Pancreas (tissue), 10 donors: Measurements from ENCODE around the gene LAIR1. TPM values are rescaled to one million over a fixed set of nuclear protein-coding genes. Genes with fewer than 3 reads are reported as not detected.
"Not testable (repeated sequence)": the region's sequence is repeated elsewhere in the genome, so short reads cannot be mapped to it uniquely, and the experiment has no call there.

Experiments used
- ATAC-seq, 4 donors: fragments of 200-7000 bp; cut with Tn5 transposase; one replicate each; pipeline versions ENCODE4 v1.8.0 to v1.9.1; 2020; ENCODE audit warnings: mild to moderate bottlenecking in 4 of 4, moderate library complexity in 4 of 4
- DNase-seq, 6 donors: peaks; one replicate each; pipeline ENCODE4 v3.0.0-alpha.2; 2020
- FAIRE-seq: peaks from 2 replicates; lab custom pipeline; 2012; peaks lifted over from hg19 to GRCh38; lab: Jason Lieb, UNC
- H3K27ac ChIP-seq, 4 donors: fragments of 200-600 bp; sonication (generic); 1 replicate in 3 of 4; 2 replicates in 1 of 4; pipeline versions ENCODE4 v1.5.0 to v1.8.0; 2020
- H3K27me3 ChIP-seq, 4 donors: fragments of 200-600 bp; one replicate each; pipeline ENCODE4 v1.8.0; 2021
- H3K36me3 ChIP-seq, 3 donors: fragments of 200-600 bp; sonication (generic) in 1 of 3; one replicate each; pipeline versions ENCODE4 v1.5.0 to v1.8.0; 2020 to 2021
- H3K4me1 ChIP-seq, 3 donors: fragments of 200-600 bp; one replicate each; pipeline ENCODE4 v1.8.0; 2021
- H3K4me3 ChIP-seq, 4 donors: fragments of 200-600 bp; sonication (generic) in 2 of 4; one replicate each; pipeline versions ENCODE4 v1.5.0 to v1.8.0; 2020 to 2021
- H3K9me3 ChIP-seq, 4 donors: fragments of 200-600 bp; one replicate each; pipeline ENCODE4 v1.8.0; 2021
- WGBS, 2 donors: extraction: QIAGEN DNeasy Blood & Tissue Kit; methylation state at CpG; one replicate each; pipeline ENCODE4 v1.1.7; 2013; 5-methylcytosine and 5-hydroxymethylcytosine counted together
- intact Hi-C, 3 donors: fragments of 100-400 bp; cut with DNase I; formaldehyde crosslinking; loops; one replicate each; pipeline versions ENCODE4 v1.11.1 to v1.14.2; 2022
- polyA plus RNA-seq, 2 donors: library from polyadenylated mRNA; stranded (reverse); fragments of 200-250 nt; gene quantifications; one replicate each; pipeline ENCODE4 v1.2.3, GENCODE V29; 2013
- total RNA-seq, 6 donors: library from RNA; stranded (reverse); fragmentation: NEBNext Ultra II Directional in 4 of 6; extraction: Animal tissue kit (Norgen Biotek cat#: 25700) in 4 of 6; gene quantifications; one replicate each; pipeline versions ENCODE4 v1.2.1 to v1.2.4, GENCODE V29; 2021 to 2023
- TF ChIP-seq, protein P1 (sequence below), 4 donors: fragments of 200-600 bp; sonication (generic) in 3 of 4; IDR thresholded peaks; one replicate each; pipeline versions ENCODE4 v1.5.0 to v1.8.0; 2021; ENCODE audit warnings: antibody characterized with exemption in 4 of 4
- donor health status: healthy with polysubstance abuse.
- donor health status: DM: no; HTN: no; CAD: no; lungs with moderate emphysema.
- donor health status: DM: no; HTN: no; CAD: no.
- donor health status: control.
- donor health status: control.
- donor health status: Bipolar disorder and iron deficiency.
- donor health status: DM: yes; HTN: yes; CAD: no.
- donor health status: DM: no; HTN: no; CAD: no.
- donor health status: DM: no; HTN: no; CAD: no.
- donor health status: DM: yes; HTN: yes; CAD: no.

Gene LAIR1
- total and polyA plus RNA-seq, 8 donors = 0.69 to 33.1 (median 3.1) TPM

DNA sequence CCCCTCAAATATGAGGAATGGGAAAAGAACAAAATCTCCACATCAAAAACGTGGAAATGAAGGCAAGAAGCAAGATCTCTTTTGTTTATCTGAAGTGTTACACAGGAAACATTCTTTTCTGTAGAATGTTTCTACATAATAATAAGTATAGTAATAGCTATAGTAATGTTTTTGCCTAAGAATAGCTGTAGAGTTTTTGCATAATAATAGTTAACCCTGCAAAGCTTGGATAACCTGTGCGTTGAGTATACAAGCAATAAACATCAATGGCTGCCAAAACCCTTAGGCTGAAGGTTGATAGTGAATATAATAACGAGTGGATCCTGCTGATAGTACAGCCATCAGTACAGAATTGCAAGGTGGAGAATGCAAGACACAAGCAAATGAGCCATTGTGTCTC, 40.7 kb downstream of the LAIR1 start:
- Histone ChIP-seq H3K27ac (no peak overlapping the region), H3K4me1 (no peaks in the 10 kb centered on the region), H3K4me3 (no peak overlapping the region), H3K27me3 (peaks cover 0 to 9% (median 5%) of the 10 kb centered on the region in 4 donors), H3K36me3 (no peaks in the 10 kb centered on the region), H3K9me3 (no peaks in the 10 kb centered on the region)
- intact Hi-C loops = no loop called here
- ATAC-seq (no peak), FAIRE-seq (no peak), DNase-seq (no peak)
- 9 to 12% methylated on average over 3 of the region's 3 CpGs for WGBS, 2 donors
- TF ChIP-seq, protein P1, sequence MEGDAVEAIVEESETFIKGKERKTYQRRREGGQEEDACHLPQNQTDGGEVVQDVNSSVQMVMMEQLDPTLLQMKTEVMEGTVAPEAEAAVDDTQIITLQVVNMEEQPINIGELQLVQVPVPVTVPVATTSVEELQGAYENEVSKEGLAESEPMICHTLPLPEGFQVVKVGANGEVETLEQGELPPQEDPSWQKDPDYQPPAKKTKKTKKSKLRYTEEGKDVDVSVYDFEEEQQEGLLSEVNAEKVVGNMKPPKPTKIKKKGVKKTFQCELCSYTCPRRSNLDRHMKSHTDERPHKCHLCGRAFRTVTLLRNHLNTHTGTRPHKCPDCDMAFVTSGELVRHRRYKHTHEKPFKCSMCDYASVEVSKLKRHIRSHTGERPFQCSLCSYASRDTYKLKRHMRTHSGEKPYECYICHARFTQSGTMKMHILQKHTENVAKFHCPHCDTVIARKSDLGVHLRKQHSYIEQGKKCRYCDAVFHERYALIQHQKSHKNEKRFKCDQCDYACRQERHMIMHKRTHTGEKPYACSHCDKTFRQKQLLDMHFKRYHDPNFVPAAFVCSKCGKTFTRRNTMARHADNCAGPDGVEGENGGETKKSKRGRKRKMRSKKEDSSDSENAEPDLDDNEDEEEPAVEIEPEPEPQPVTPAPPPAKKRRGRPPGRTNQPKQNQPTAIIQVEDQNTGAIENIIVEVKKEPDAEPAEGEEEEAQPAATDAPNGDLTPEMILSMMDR (IDR thresholded peaks at IDR 0.05) = no peak

- H3K36me3 ChIP-seq, H3K4me1 ChIP-seq, H3K27ac ChIP-seq, H3K9me3 ChIP-seq, H3K4me3 ChIP-seq, FAIRE-seq, ATAC-seq, H3K27me3 ChIP-seq, DNase-seq, intact Hi-C loops: not testable (repeated sequence)
- WGBS, 2 donors = 20% methylated on average over 9 of the region's 13 CpGs; no CpG with 5 or more reads in 1 of the 2 donors
Observed at GRCh38 chr19:54322934-54323333, 41.8 kb downstream of the LAIR1 start.

GRCh38 chr19:54322295-54322694, 42.4 kb downstream of the LAIR1 start:
- DNase-seq, H3K27me3 ChIP-seq, H3K9me3 ChIP-seq, FAIRE-seq, intact Hi-C loops, H3K27ac ChIP-seq, ATAC-seq, H3K36me3 ChIP-seq, H3K4me3 ChIP-seq, H3K4me1 ChIP-seq: not testable (repeated sequence)
- 81 to 86% methylated on average over 10 to 12 of the region's 13 CpGs for WGBS, 2 donors

DNA sequence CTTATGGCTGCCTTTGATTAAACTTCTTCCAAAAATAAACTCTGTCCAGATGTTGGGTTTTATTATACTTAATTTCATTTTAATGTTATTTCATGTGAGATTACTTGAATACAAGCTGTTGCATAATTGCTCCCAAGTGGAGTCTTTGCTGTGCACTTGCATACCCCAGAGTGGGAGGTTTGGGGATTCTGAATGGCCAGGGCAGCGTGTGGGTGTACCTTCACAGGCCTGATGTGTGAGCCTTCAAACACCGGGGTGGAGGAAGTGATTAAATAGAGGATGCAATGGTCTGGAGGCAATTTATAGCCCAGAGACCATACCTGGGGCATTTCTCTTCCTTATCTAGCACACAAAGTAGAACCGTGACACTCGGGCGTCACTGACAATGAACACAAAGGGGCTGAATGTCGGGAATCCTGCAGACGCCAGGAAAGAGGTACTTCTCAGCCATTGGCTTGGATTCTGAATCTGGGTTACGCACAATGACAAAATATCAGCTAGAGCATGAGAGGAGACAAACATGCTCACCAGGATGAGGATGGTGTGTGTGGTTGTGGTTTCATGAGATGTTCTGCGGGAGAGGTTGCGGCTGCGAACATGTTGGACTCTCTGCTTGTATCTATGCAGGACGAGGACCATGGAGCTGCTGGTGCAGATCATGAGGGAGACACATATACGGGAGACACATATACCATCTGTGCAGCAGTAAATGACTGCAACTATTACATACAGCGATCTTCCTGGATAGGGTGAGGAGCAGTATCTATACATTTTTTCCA, 44.6 kb downstream of the LAIR1 start:
- intact Hi-C loops = no loop called here
- H3K36me3 ChIP-seq = no peaks in the 10 kb centered on the region
- no peaks in the 10 kb centered on the region for H3K4me1 ChIP-seq
- no peak overlapping the region for H3K27ac ChIP-seq
- TF ChIP-seq, protein P1 (IDR thresholded peaks at IDR 0.05) = no peak
- H3K4me3 ChIP-seq = no peak overlapping the region
- no peaks in the 10 kb centered on the region for H3K9me3 ChIP-seq
- 73 to 79% methylated on average over 14 of the region's 14 CpGs for WGBS, 2 donors
- FAIRE-seq (no peak), ATAC-seq (no peak), DNase-seq (no peak)
- H3K27me3 ChIP-seq = peaks cover 0 to 9% (median 7%) of the 10 kb centered on the region in 4 donors

GRCh38 chr19:54319049-54319448, 45.7 kb downstream of the LAIR1 start:
- H3K9me3 ChIP-seq = no peaks in the 10 kb centered on the region
- WGBS, 2 donors = 66 to 75% methylated on average over 7 of the region's 7 CpGs
- no peaks in the 10 kb centered on the region for H3K4me1 ChIP-seq
- no peak for FAIRE-seq
- DNase-seq = no peak
- no peak overlapping the region for H3K4me3 ChIP-seq
- TF ChIP-seq, protein P1 (IDR thresholded peaks at IDR 0.05) = no peak
- no peaks in the 10 kb centered on the region for H3K36me3 ChIP-seq
- no peak overlapping the region for H3K27ac ChIP-seq
- intact Hi-C loops = no loop called here
- peak in 1 of 4 donors; percentile 39 for ATAC-seq
- H3K27me3 ChIP-seq = peaks cover 0 to 9% (median 6%) of the 10 kb centered on the region in 4 donors

- no peak for ATAC-seq
- WGBS, 2 donors = 79 to 80% methylated on average over 9 of the region's 9 CpGs
- no peak overlapping the region for H3K27ac ChIP-seq
- FAIRE-seq = no peak
- no peak for DNase-seq
- H3K36me3 ChIP-seq = no peaks in the 10 kb centered on the region
- no peaks in the 10 kb centered on the region for H3K9me3 ChIP-seq
- intact Hi-C loops = no loop called here
- TF ChIP-seq, protein P1 (IDR thresholded peaks at IDR 0.05) = no peak
- no peaks in the 10 kb centered on the region for H3K4me1 ChIP-seq
- peaks cover 0 to 8% (median 0%) of the 10 kb centered on the region in 4 donors for H3K27me3 ChIP-seq
- H3K4me3 ChIP-seq = no peak overlapping the region
Observed at GRCh38 chr19:54317965-54318240, 46.8 kb downstream of the LAIR1 start.
